Measurements from ENCODE around the gene C1QL2. TPM values are rescaled to one million over a fixed set of nuclear protein-coding genes. Genes with fewer than 3 reads are reported as not detected.

The C1QL2 gene
- polyA plus RNA-seq, 2 donors, result not detected

DNA sequence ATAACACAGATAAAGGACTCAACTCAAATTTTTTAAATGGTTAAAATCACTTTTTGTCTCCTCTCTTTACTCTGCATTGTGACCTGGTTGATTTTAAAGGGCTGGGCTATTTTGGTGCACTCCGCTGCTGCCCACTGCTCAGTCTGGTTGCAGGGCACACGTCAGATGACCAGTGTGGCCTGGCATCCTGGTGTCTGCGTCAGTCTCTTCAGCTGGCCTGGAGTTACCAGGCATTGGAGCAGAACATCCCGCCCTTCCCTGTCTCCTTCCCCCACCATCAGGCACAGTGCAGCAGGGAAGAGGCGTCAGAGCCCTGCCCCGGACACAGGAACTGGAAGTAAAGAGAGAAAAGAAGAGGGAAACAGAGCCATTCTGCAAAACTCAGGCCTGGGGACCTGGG is 8.9 kb downstream of the C1QL2 start:
- Histone ChIP-seq H3K27me3 (ENCODE audit: control insufficient read depth in 1 of 2, insufficient read depth in 2 of 2, low read length in 2 of 2) (no peaks in the 10 kb centered on the region), H3K36me3 (ENCODE audit: control insufficient read depth in 2 of 2, insufficient read depth in 2 of 2, low read length in 1 of 2) (no peaks in the 10 kb centered on the region), H3K4me1 (ENCODE audit: control insufficient read depth in 2 of 2, insufficient read depth in 2 of 2, low read length in 1 of 2) (no peaks in the 10 kb centered on the region), H3K27ac (ENCODE audit: low read depth in 2 of 2, low read length in 1 of 2) (no peak overlapping the region), H3K9me3 (ENCODE audit: control insufficient read depth in 2 of 2, insufficient read depth in 1 of 2, low read depth in 1 of 2, low read length in 1 of 2) (no peaks in the 10 kb centered on the region), H3K4me3 (ENCODE audit: low read depth in 1 of 2, low read length in 2 of 2) (no peak overlapping the region)
- WGBS, 2 donors, result 69 to 71% methylated on average over 6 of the region's 6 CpGs

- Histone ChIP-seq H3K27me3 (ENCODE audit: control insufficient read depth in 1 of 2, insufficient read depth in 2 of 2, low read length in 2 of 2) (peaks cover 0 to under 1% of the 10 kb centered on the region in 2 donors), H3K36me3 (ENCODE audit: control insufficient read depth in 2 of 2, insufficient read depth in 2 of 2, low read length in 1 of 2) (no peaks in the 10 kb centered on the region), H3K27ac (ENCODE audit: low read depth in 2 of 2, low read length in 1 of 2) (no peak overlapping the region), H3K4me3 (ENCODE audit: low read depth in 1 of 2, low read length in 2 of 2) (no peak overlapping the region), H3K4me1 (ENCODE audit: control insufficient read depth in 2 of 2, insufficient read depth in 2 of 2, low read length in 1 of 2) (no peaks in the 10 kb centered on the region), H3K9me3 (ENCODE audit: control insufficient read depth in 2 of 2, insufficient read depth in 1 of 2, low read depth in 1 of 2, low read length in 1 of 2) (no peaks in the 10 kb centered on the region)
- WGBS, 2 donors, result 59 to 62% methylated on average over 11 of the region's 11 CpGs
These were observed 10.5 kb downstream of the C1QL2 start for GRCh38 chr2:119147776-119148715.

DNA sequence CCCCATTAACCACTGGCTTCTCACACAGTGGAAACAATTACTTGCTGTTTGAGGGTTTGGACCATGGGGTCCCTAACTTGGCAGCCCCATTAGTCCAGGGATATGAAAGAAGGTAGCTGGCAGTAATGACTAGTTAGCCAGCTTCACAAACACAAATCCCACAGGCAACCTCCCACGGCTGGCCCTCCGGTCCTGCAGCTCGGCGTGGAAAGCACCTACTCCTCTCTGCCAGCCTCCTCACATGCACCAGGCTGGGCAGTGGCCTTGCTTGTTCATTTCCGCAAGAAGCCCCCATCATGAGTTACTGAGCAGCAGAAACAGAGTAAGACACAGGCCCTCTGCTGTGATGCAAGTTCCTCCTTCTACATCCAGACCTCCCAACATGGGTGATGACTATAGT is 13.7 kb downstream of the C1QL2 start:
- Histone ChIP-seq H3K9me3 (ENCODE audit: control insufficient read depth in 2 of 2, insufficient read depth in 1 of 2, low read depth in 1 of 2, low read length in 1 of 2) (no peaks in the 10 kb centered on the region), H3K27ac (ENCODE audit: low read depth in 2 of 2, low read length in 1 of 2) (no peak overlapping the region), H3K27me3 (ENCODE audit: control insufficient read depth in 1 of 2, insufficient read depth in 2 of 2, low read length in 2 of 2) (peaks cover 0 to 4% of the 10 kb centered on the region in 2 donors), H3K4me1 (ENCODE audit: control insufficient read depth in 2 of 2, insufficient read depth in 2 of 2, low read length in 1 of 2) (no peaks in the 10 kb centered on the region), H3K4me3 (ENCODE audit: low read depth in 1 of 2, low read length in 2 of 2) (no peak overlapping the region), H3K36me3 (ENCODE audit: control insufficient read depth in 2 of 2, insufficient read depth in 2 of 2, low read length in 1 of 2) (no peaks in the 10 kb centered on the region)
- WGBS, 2 donors, result 86 to 95% methylated on average over 5 of the region's 5 CpGs

DNA sequence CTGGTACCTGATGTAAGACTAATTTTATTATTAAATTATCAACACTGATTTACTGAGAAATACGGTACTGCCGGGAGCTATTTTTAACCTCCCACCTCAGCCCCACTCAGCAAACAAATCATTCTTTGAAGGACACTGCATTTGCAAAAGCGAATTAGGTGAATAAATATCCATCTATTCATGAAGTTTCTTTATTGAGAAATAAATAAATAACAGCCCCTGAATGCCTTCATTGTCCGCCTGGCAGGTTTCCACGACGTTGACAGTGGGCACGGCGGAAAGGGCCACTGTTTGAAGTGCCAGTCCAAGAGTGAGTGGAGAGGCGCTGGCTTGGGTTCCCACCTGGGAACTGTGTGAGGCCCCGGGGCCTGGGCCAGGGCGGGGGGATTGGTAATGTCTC is 15.7 kb downstream of the C1QL2 start:
- H3K27ac ChIP-seq (ENCODE audit: low read depth in 2 of 2, low read length in 1 of 2), result no peak overlapping the region
- no peaks in the 10 kb centered on the region for H3K9me3 ChIP-seq (ENCODE audit: control insufficient read depth in 2 of 2, insufficient read depth in 1 of 2, low read depth in 1 of 2, low read length in 1 of 2)
- no peak overlapping the region for H3K4me3 ChIP-seq (ENCODE audit: low read depth in 1 of 2, low read length in 2 of 2)
- WGBS, 2 donors, result 38 to 42% methylated on average over 11 of the region's 11 CpGs
- H3K36me3 ChIP-seq (ENCODE audit: control insufficient read depth in 2 of 2, insufficient read depth in 2 of 2, low read length in 1 of 2), result no peaks in the 10 kb centered on the region
- no peaks in the 10 kb centered on the region for H3K4me1 ChIP-seq (ENCODE audit: control insufficient read depth in 2 of 2, insufficient read depth in 2 of 2, low read length in 1 of 2)
- peaks cover 0 to 4% of the 10 kb centered on the region in 2 donors for H3K27me3 ChIP-seq (ENCODE audit: control insufficient read depth in 1 of 2, insufficient read depth in 2 of 2, low read length in 2 of 2)

DNA sequence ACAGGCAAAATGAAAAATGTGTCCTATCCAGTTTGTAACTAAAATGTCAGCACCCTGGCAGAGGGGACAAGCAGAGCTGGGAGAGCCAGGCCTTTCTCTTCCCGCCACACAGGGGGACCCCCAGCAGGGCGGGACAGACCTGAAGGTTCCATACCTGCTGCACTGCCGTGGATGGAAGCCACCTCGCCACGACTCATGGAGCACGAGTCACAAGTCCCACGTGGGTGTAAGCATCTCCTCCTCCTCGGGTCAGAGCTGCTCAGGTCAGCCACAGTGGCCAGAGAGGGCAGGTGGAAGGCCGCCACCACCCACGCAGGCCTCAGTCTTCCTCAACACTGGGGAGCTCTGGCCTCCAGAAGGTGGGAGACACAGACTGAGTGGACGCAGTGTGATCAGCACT is 21.0 kb downstream of the C1QL2 start:
- no peaks in the 10 kb centered on the region for H3K4me1 ChIP-seq (ENCODE audit: control insufficient read depth in 2 of 2, insufficient read depth in 2 of 2, low read length in 1 of 2)
- no peaks in the 10 kb centered on the region for H3K27me3 ChIP-seq (ENCODE audit: control insufficient read depth in 1 of 2, insufficient read depth in 2 of 2, low read length in 2 of 2)
- no peak overlapping the region for H3K27ac ChIP-seq (ENCODE audit: low read depth in 2 of 2, low read length in 1 of 2)
- no peak overlapping the region for H3K4me3 ChIP-seq (ENCODE audit: low read depth in 1 of 2, low read length in 2 of 2)
- no peaks in the 10 kb centered on the region for H3K36me3 ChIP-seq (ENCODE audit: control insufficient read depth in 2 of 2, insufficient read depth in 2 of 2, low read length in 1 of 2)
- 65 to 69% methylated on average over 11 of the region's 11 CpGs for WGBS, 2 donors
- H3K9me3 ChIP-seq (ENCODE audit: control insufficient read depth in 2 of 2, insufficient read depth in 1 of 2, low read depth in 1 of 2, low read length in 1 of 2), result peaks cover 0 to 2% of the 10 kb centered on the region in 2 donors

GRCh38 chr2:119136872-119137271 is 21.7 kb downstream of the C1QL2 start:
- Histone ChIP-seq H3K4me1 (ENCODE audit: control insufficient read depth in 2 of 2, insufficient read depth in 2 of 2, low read length in 1 of 2) (no peaks in the 10 kb centered on the region), H3K27me3 (ENCODE audit: control insufficient read depth in 1 of 2, insufficient read depth in 2 of 2, low read length in 2 of 2) (no peaks in the 10 kb centered on the region), H3K4me3 (ENCODE audit: low read depth in 1 of 2, low read length in 2 of 2) (no peak overlapping the region), H3K9me3 (ENCODE audit: control insufficient read depth in 2 of 2, insufficient read depth in 1 of 2, low read depth in 1 of 2, low read length in 1 of 2) (peaks cover 0 to 2% of the 10 kb centered on the region in 2 donors), H3K27ac (ENCODE audit: low read depth in 2 of 2, low read length in 1 of 2) (no peak overlapping the region), H3K36me3 (ENCODE audit: control insufficient read depth in 2 of 2, insufficient read depth in 2 of 2, low read length in 1 of 2) (no peaks in the 10 kb centered on the region)
- 78 to 80% methylated on average over 8 of the region's 8 CpGs for WGBS, 2 donors

GRCh38 chr2:119136093-119136492 is 22.5 kb downstream of the C1QL2 start:
- no peak overlapping the region for H3K27ac ChIP-seq (ENCODE audit: low read depth in 2 of 2, low read length in 1 of 2)
- WGBS, 2 donors, result 54 to 59% methylated on average over 7 of the region's 7 CpGs
- no peaks in the 10 kb centered on the region for H3K4me1 ChIP-seq (ENCODE audit: control insufficient read depth in 2 of 2, insufficient read depth in 2 of 2, low read length in 1 of 2)
- H3K4me3 ChIP-seq (ENCODE audit: low read depth in 1 of 2, low read length in 2 of 2), result no peak overlapping the region
- no peaks in the 10 kb centered on the region for H3K36me3 ChIP-seq (ENCODE audit: control insufficient read depth in 2 of 2, insufficient read depth in 2 of 2, low read length in 1 of 2)
- H3K27me3 ChIP-seq (ENCODE audit: control insufficient read depth in 1 of 2, insufficient read depth in 2 of 2, low read length in 2 of 2), result no peaks in the 10 kb centered on the region
- peaks cover 0 to 2% of the 10 kb centered on the region in 2 donors for H3K9me3 ChIP-seq (ENCODE audit: control insufficient read depth in 2 of 2, insufficient read depth in 1 of 2, low read depth in 1 of 2, low read length in 1 of 2)

DNA sequence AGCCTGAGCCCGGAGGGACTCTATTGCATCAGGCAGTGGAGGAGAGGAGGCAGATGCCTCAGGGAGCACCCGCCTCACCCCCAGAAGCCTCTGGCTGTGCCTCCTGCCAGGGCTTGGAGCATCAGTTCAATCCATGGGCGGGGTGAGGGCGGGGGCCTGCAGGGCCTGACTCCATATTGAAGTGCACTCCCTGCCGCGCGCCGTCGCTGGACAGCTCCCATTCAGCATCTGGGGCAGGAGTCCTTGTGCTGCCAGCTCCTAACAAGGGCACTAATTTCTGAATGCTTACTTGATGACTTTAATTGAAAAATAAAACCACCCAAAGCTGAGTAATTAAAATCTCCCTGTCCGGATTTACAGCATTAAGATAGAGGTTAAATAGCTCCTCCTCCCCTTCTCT is 23.8 kb downstream of the C1QL2 start:
- Histone ChIP-seq H3K27ac (ENCODE audit: low read depth in 2 of 2, low read length in 1 of 2) (no peak overlapping the region), H3K27me3 (ENCODE audit: control insufficient read depth in 1 of 2, insufficient read depth in 2 of 2, low read length in 2 of 2) (no peaks in the 10 kb centered on the region), H3K9me3 (ENCODE audit: control insufficient read depth in 2 of 2, insufficient read depth in 1 of 2, low read depth in 1 of 2, low read length in 1 of 2) (peaks cover 0 to 2% of the 10 kb centered on the region in 2 donors), H3K4me1 (ENCODE audit: control insufficient read depth in 2 of 2, insufficient read depth in 2 of 2, low read length in 1 of 2) (no peaks in the 10 kb centered on the region), H3K36me3 (ENCODE audit: control insufficient read depth in 2 of 2, insufficient read depth in 2 of 2, low read length in 1 of 2) (no peaks in the 10 kb centered on the region), H3K4me3 (ENCODE audit: low read depth in 1 of 2, low read length in 2 of 2) (no peak overlapping the region)
- WGBS, 2 donors, result 65 to 71% methylated on average over 10 of the region's 10 CpGs

GRCh38 chr2:119126650-119127049 is 31.9 kb downstream of the C1QL2 start:
- Histone ChIP-seq H3K4me3 (ENCODE audit: low read depth in 1 of 2, low read length in 2 of 2) (no peak overlapping the region), H3K27me3 (ENCODE audit: control insufficient read depth in 1 of 2, insufficient read depth in 2 of 2, low read length in 2 of 2) (peaks cover 0 to 3% of the 10 kb centered on the region in 2 donors), H3K9me3 (ENCODE audit: control insufficient read depth in 2 of 2, insufficient read depth in 1 of 2, low read depth in 1 of 2, low read length in 1 of 2) (no peaks in the 10 kb centered on the region), H3K27ac (ENCODE audit: low read depth in 2 of 2, low read length in 1 of 2) (no peak overlapping the region), H3K4me1 (ENCODE audit: control insufficient read depth in 2 of 2, insufficient read depth in 2 of 2, low read length in 1 of 2) (no peaks in the 10 kb centered on the region), H3K36me3 (ENCODE audit: control insufficient read depth in 2 of 2, insufficient read depth in 2 of 2, low read length in 1 of 2) (no peaks in the 10 kb centered on the region)
- WGBS, 2 donors, result 13 to 16% methylated on average over 13 of the region's 13 CpGs

- no peaks in the 10 kb centered on the region for H3K9me3 ChIP-seq (ENCODE audit: control insufficient read depth in 2 of 2, insufficient read depth in 1 of 2, low read depth in 1 of 2, low read length in 1 of 2)
- no peak overlapping the region for H3K4me3 ChIP-seq (ENCODE audit: low read depth in 1 of 2, low read length in 2 of 2)
- no peaks in the 10 kb centered on the region for H3K36me3 ChIP-seq (ENCODE audit: control insufficient read depth in 2 of 2, insufficient read depth in 2 of 2, low read length in 1 of 2)
- no peaks in the 10 kb centered on the region for H3K4me1 ChIP-seq (ENCODE audit: control insufficient read depth in 2 of 2, insufficient read depth in 2 of 2, low read length in 1 of 2)
- WGBS, 2 donors, result 52 to 55% methylated on average over 12 of the region's 12 CpGs
- H3K27me3 ChIP-seq (ENCODE audit: control insufficient read depth in 1 of 2, insufficient read depth in 2 of 2, low read length in 2 of 2), result no peaks in the 10 kb centered on the region
- H3K27ac ChIP-seq (ENCODE audit: low read depth in 2 of 2, low read length in 1 of 2), result no peak overlapping the region
These were observed 35.2 kb downstream of the C1QL2 start for GRCh38 chr2:119123389-119123788.
